ENCODE data around the gene JAK1. TPM values are rescaled to one million over a fixed set of nuclear protein-coding genes. Genes with fewer than 3 reads are reported as not detected.

Gene JAK1
- total and polyA plus RNA-seq, 2 of the 8 experiments (the other 6 are each of a cell fraction or from before 2014, with no cell fraction given) = 7.8 to 24.5 TPM

Small RNA genes within 50 kb of the gene (small RNA-seq; reads per million reads assigned to genes)
- gene AL606517.2 (ENCODE audit: insufficient read depth) = not detected

Other genes starting within 250 kb of the JAK1 start
- gene RAVER2, start 221.5 kb downstream of the JAK1 start, total RNA-seq (2021; fragmentation: NEBNext Ultra II Directional; extraction: Animal tissue kit (Norgen Biotek cat#: 25700)) = 17.2 and 19.5 TPM in 2 replicates
- gene RAVER2, start 221.5 kb downstream of the JAK1 start, polyA plus RNA-seq (2011; rRNA removed) = 6.2 and 10.5 TPM in 2 replicates
- gene AK4, start 181.7 kb upstream of the JAK1 start, total RNA-seq (2021; fragmentation: NEBNext Ultra II Directional; extraction: Animal tissue kit (Norgen Biotek cat#: 25700)) = 159 and 175 TPM in 2 replicates
- gene AK4, start 181.7 kb upstream of the JAK1 start, polyA plus RNA-seq (2011; rRNA removed) = 38.6 and 64.5 TPM in 2 replicates

Data from H1 (cell line).